ENCODE data around the gene KHK.

Gene KHK

GRCh38 chr2:27089111-27089954, 2.8 kb downstream of the KHK start:
- H3K27ac ChIP-seq, result no peak overlapping the region
- TF ChIP-seq ZFX (IDR thresholded peaks at IDR 0.05), result no peak
- no peak for TF ChIP-seq CTCF (conservative IDR thresholded peaks at IDR 0.05)

GRCh38 chr2:27091746-27092695, 5.4 kb downstream of the KHK start:
- H3K27ac ChIP-seq, result no peak overlapping the region
- TF ChIP-seq CTCF (conservative IDR thresholded peaks at IDR 0.05), result no peak
- no peak for TF ChIP-seq ZFX (IDR thresholded peaks at IDR 0.05)

GRCh38 chr2:27092696-27093429, 6.3 kb downstream of the KHK start:
- H3K27ac ChIP-seq, result no peak overlapping the region
- TF ChIP-seq ZFX (IDR thresholded peaks at IDR 0.05) (no peak), CTCF (conservative IDR thresholded peaks at IDR 0.05) (no peak)

GRCh38 chr2:27093430-27094352, 7.1 kb downstream of the KHK start:
- no peak overlapping the region for H3K27ac ChIP-seq

GRCh38 chr2:27094353-27094984, 7.9 kb downstream of the KHK start:
- H3K27ac ChIP-seq, result no peak overlapping the region
- TF ChIP-seq CTCF (conservative IDR thresholded peaks at IDR 0.05) (no peak), ZFX (IDR thresholded peaks at IDR 0.05) (no peak)

More at GRCh38 chr2:27093430-27094352, 7.1 kb downstream of the KHK start:
- no peak for TF ChIP-seq ZFX (IDR thresholded peaks at IDR 0.05)
- TF ChIP-seq CTCF (conservative IDR thresholded peaks at IDR 0.05), result no peak

GRCh38 chr2:27095427-27095744, 8.8 kb downstream of the KHK start:
- H3K27ac ChIP-seq, result no peak overlapping the region
- no peak for TF ChIP-seq CTCF (conservative IDR thresholded peaks at IDR 0.05)
- no peak for TF ChIP-seq ZFX (IDR thresholded peaks at IDR 0.05)

Measured in C4-2B (cell line).